Activated CD4-positive, CD25-positive, alpha-beta regulatory T cell (primary cell): ENCODE data around the gene EEF1AKMT2.
A peak's percentile ranks its signal among the peaks of the same experiment; 100 is the strongest.

ENCODE experiments used
- DNase-seq, 4 experiments: peaks; one replicate each; lab custom pipeline; 2025; lab: John Stamatoyannopoulos, UW

EEF1AKMT2 gene

GRCh38 chr10:124721330-124722045 is 70.2 kb downstream of the EEF1AKMT2 start:
- DNase-seq = no peak

GRCh38 chr10:124719213-124719851 is 72.4 kb downstream of the EEF1AKMT2 start:
- peak in 3 of 4 experiments; percentile 30 to 57 (median 38) for DNase-seq

DNA sequence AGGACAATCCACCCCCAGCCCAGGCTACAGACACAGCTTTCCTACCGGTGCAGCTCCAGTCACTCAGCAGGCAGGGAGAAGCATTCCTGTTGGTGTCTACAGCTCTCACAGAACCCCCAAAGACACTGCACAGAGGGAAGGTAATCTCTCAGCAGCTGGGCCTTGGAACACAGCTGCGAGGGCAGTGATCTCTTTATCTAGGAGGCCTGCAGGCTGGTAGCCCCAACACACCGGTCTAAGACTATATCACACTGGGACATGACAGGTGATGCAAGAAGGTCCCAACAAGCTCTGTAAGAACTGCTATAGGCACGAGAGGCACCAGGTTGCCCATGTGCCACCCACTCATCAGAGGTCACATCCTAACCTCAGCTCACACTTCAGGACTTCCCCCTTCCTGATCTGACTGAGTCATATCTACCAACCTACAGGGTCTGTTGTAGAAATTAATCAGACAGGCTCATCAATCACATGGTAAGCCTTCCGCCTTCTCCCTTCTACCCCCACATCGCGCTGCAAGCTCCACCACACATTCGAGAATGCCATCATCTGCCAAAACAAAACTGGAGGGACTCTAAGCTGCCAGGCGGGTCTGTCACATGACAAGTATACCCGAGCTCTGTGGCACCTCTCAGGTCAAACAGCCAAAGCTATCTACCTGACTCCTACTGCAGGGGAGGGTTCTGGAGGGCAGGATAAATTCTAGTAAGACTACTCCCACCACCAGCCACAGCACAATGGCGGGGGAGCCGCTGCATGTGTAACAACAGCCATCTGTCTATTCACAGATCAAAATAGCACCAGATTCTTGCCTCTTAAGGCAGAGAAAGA is 73.6 kb downstream of the EEF1AKMT2 start:
- peak; percentile 50 to 60 (median 55) for DNase-seq

- no peak for DNase-seq
Measured at GRCh38 chr10:124717041-124717757, 74.5 kb downstream of the EEF1AKMT2 start.

DNA sequence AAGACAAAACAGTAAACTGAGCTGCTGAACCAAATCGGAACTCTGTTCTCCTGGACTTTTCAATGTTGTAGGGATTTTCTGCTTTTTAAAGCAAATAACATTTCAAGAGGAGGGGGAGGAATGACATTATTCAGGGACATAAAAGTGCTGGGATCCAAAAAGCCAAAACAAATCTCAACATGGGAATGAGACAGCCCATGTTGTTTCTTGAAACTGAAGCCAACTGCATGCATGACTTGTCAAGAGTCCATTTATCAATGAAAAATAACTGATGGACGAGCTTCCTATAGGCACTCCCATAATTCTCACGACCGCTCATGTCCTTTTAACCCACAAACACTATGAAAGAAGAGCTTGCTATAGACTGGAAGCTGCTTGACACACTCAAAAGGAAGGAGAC is 75.3 kb downstream of the EEF1AKMT2 start:
- DNase-seq = no peak

- no peak for DNase-seq
Measured at GRCh38 chr10:124715439-124715838, 76.2 kb downstream of the EEF1AKMT2 start.

GRCh38 chr10:124713679-124714255 is 77.9 kb downstream of the EEF1AKMT2 start:
- DNase-seq = no peak

- no peak for DNase-seq
Measured at GRCh38 chr10:124712704-124713407, 78.8 kb downstream of the EEF1AKMT2 start.

DNA sequence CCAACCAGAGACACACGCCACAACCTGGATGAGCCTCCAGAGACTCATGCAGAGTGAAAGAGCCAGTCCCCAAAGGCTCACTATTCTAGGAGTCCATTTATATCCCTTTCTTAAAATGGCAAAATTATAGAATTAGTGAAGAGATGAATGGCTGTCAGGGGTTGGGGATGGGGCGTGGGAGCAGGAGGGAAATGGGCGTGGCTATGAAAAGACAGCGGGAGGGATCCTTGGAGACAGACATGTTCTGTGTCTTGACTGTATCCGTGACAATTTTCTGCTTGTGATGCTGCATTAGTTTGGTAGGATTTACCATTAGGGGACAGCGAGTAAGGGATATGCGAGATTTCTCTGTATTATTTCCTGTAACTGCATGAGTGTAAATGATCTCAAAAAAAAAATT is 80.5 kb downstream of the EEF1AKMT2 start:
- no peak for DNase-seq

DNA sequence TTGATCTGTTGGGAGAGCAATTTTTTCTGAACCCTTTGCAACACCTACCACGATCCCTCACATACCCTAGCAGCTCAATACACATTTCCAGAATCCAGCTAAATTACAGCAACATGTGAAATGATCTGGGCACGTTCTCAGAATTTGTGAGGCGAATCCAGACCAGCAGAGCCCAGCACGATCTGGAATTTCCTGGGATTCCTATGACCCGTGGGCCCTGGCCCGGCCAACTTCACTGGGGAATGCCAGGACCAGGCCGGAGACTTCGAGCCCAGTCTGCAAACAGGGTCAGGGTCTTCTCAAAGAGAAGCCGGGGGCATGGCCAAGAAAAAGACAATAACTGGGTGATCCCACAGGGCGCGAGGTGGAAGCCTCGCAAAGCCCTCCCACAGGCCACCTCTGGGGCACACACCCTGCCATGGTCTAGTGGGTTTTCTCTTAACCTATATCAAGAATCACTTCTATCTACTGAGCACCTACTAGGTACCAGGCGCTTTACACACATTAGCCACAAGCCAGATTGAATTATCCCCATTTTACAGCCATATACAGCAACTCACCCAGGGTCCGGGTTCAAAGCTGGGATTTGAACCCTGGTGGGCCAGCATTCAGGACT is 81.3 kb downstream of the EEF1AKMT2 start:
- DNase-seq = no peak

DNA sequence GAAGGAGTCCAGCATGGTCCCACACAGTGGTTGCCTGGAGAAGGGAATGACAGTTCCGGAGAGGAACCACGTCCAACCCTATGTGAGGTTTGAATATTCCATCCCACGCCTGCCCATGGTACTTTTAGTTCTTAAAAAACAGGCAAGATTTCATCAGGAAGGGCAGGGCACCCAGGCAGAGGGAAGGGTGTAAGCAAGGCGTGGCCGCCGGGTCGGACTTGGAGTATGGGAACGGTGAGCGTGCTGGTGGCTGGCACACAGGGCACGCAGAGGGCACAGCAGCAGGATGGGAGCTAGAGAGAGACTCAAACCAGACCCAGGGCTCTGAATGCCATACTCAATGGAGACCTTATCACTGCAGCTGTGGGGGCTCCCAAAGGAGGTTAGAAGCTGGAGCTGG is 81.8 kb downstream of the EEF1AKMT2 start:
- DNase-seq = no peak

DNA sequence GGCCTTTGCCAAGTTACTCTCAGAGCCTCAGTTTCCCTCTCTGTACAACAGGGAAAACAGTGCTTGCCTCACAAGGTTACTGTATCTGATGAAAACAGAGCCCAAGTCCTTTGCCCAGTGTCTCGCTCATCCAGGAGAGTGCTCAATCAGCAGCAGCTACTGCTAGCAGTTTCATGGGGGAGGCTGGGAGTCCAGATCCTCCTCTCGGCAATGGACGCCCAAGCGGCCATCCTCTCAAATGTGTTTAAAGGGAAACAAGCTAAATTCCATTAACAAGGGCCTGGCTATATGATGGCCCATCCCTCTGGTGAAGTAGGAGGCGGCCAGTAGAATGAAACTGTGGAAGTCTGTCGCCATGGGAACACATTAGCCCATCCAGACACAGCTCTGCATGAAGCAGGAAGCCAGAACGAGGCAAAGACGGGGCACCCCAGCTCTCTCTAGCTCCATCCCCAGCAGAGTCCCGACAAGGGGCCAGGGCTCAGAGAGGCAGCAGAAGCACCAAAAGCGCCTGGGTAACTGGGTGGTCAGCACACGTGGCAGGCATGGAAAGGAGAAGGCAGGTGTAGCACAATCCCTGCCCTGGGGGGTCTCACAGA is 82.7 kb downstream of the EEF1AKMT2 start:
- DNase-seq = no peak

DNA sequence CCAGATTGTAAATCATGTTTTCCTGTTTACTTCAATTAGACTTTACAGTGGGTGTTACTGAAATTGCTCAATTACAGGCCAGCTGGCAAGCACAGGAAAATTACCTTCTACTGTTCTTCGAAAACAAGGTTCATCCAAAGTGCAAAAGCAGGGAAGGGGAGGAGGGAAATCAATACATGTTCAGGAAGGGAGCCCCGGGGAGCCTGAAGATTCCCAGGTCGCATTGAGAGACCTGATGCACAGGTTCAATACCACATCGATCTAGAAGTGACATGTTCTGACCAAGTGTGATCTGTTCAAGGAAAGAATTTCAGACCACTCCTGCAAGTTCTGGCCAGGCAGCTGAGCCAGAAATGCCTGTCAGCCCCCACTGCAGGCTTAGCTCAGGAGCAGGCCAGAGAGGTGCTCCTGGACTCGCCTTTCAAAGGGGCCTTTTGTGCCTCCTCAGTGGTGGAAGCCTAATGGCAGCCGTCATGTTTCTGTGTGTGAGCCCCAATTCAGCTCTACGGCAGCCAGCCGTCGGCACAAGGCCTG is 83.4 kb downstream of the EEF1AKMT2 start:
- DNase-seq = no peak
